Adrenal gland (tissue), 5 donors: Measurements from ENCODE around the gene FADS3.

Source experiments
- POLR2A ChIP-seq, 2 donors: fragments of 450-650 bp; IDR thresholded peaks; one replicate each; pipeline ENCODE4 v1.6.1; 2017; ENCODE audit warnings: antibody characterized with exemption in 2 of 2, mild to moderate bottlenecking in 2 of 2, moderate library complexity in 1 of 2
- TF ChIP-seq, protein P1 (sequence below), 6 experiments: fragments of 450-650 bp in 4 of 6; fragments of 200-600 bp in 2 of 6; sonication (generic) in 1 of 6; IDR thresholded peaks; 1 replicate in 5 of 6; 2 replicates in 1 of 6; pipeline versions ENCODE4 v1.5.1 to v1.8.0; 2016 to 2021; ENCODE audit warnings: antibody characterized with exemption in 6 of 6, mild to moderate bottlenecking in 2 of 6, moderate library complexity in 1 of 6
- donor health status: DM: no; HTN: no; CAD: no.

DNA sequence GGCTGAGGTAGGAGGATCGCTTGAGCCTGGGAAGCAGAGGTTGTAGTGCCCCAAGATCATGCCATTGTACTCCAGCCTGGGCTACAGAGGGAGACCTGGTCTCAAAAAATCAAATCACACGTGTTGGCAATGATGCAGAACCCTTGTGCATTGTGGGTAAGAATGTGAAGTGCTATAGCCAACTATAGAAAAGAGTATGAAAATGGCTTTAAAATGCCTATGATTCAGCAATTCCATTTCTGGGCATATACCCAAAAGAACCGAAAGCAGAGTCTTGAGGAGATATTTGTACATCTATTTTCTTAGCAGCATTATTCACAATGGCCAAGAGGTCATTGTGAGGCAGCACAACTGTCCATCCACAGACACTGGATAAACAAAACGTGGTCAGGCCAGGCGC, 2.6 kb upstream of the FADS3 start:
- TF ChIP-seq, protein P1, sequence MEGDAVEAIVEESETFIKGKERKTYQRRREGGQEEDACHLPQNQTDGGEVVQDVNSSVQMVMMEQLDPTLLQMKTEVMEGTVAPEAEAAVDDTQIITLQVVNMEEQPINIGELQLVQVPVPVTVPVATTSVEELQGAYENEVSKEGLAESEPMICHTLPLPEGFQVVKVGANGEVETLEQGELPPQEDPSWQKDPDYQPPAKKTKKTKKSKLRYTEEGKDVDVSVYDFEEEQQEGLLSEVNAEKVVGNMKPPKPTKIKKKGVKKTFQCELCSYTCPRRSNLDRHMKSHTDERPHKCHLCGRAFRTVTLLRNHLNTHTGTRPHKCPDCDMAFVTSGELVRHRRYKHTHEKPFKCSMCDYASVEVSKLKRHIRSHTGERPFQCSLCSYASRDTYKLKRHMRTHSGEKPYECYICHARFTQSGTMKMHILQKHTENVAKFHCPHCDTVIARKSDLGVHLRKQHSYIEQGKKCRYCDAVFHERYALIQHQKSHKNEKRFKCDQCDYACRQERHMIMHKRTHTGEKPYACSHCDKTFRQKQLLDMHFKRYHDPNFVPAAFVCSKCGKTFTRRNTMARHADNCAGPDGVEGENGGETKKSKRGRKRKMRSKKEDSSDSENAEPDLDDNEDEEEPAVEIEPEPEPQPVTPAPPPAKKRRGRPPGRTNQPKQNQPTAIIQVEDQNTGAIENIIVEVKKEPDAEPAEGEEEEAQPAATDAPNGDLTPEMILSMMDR (IDR thresholded peaks at IDR 0.05), result no peak
- TF ChIP-seq POLR2A (IDR thresholded peaks at IDR 0.05), result no peak
